ENCODE results near the gene ATRIP. TPM values are rescaled to one million over a fixed set of nuclear protein-coding genes. Genes with fewer than 3 reads are reported as not detected.

ATRIP gene
- total and polyA plus RNA-seq, 2 experiments from 2014 or later = 4.3 to 4.5 TPM

GRCh38 chr3:48410205-48411040 is 36.1 kb upstream of the ATRIP start:
- H3K27ac ChIP-seq = no peak overlapping the region
- TF ChIP-seq EZH2phosphoT487 (IDR thresholded peaks at IDR 0.05; ENCODE audit: low read depth, severe bottlenecking, unreplicated experiment) (no peak), EZH2 (IDR thresholded peaks at IDR 0.05; ENCODE audit: borderline replicate concordance) (no peak), CTCF (IDR thresholded peaks at IDR 0.05; ENCODE audit: poor library complexity) (no peak)
- WGBS (ENCODE audit: low lambda C conversion rate, missing lambda C conversion rate) = 99% methylated on average over 14 of the region's 16 CpGs
- no peak overlapping the region for H3K4me3 ChIP-seq
- H3K27me3 ChIP-seq = no peaks in the 10 kb centered on the region
- no peak overlapping the region for H2AFZ ChIP-seq
- no peaks in the 10 kb centered on the region for H3K9me2 ChIP-seq (replicated peaks; ENCODE audit: insufficient read depth)
- no peak for DNase-seq (ENCODE audit: low spot score)
- H3K9me3 ChIP-seq (ENCODE audit: low read depth) = no peaks in the 10 kb centered on the region
- no peaks in the 10 kb centered on the region for H3K79me2 ChIP-seq
- H3K36me3 ChIP-seq (replicated peaks; ENCODE audit: insufficient read depth, low read depth) = no peaks in the 10 kb centered on the region
- no peak overlapping the region for H3K4me2 ChIP-seq
- H3K4me1 ChIP-seq (ENCODE audit: insufficient read depth) = no peaks in the 10 kb centered on the region
- no peaks in the 10 kb centered on the region for H4K20me1 ChIP-seq (ENCODE audit: insufficient read depth, poor library complexity, severe bottlenecking)

DNA sequence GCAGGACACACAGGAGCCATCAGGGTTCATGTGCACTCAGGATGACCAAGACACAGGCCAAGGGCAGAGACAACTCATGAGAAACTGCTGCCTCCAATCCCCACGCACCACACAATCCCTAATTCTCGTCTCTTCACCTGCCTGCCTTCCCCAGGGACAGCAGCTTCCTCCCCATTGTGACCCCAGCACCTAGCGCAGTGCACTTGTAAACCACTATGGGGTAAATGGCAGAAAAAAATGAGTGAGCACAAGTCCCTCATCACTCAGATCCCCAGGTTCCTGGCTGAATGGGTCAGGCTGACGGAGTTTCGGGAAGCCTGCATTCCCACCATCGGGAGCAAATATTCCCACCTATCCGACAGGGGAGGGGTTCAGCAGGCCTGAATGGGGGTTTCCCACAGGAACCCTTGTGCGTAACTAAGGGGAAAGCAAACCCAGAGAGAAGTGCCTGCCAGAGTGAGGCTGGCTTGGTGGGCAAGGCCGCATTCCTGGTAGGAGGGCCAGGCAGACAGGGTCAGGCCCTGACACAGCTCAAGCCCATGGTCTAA is 35.4 kb upstream of the ATRIP start:
- H2AFZ ChIP-seq = no peak overlapping the region
- H3K4me1 ChIP-seq (ENCODE audit: insufficient read depth) = no peaks in the 10 kb centered on the region
- no peaks in the 10 kb centered on the region for H3K9me3 ChIP-seq (ENCODE audit: low read depth)
- no peak overlapping the region for H3K27ac ChIP-seq
- 98% methylated on average over 9 of the region's 9 CpGs for WGBS (ENCODE audit: low lambda C conversion rate, missing lambda C conversion rate)
- H4K20me1 ChIP-seq (ENCODE audit: insufficient read depth, poor library complexity, severe bottlenecking) = no peaks in the 10 kb centered on the region
- H3K4me3 ChIP-seq = no peak overlapping the region
- no peaks in the 10 kb centered on the region for H3K36me3 ChIP-seq (replicated peaks; ENCODE audit: insufficient read depth, low read depth)
- DNase-seq (ENCODE audit: low spot score) = no peak
- no peaks in the 10 kb centered on the region for H3K27me3 ChIP-seq
- H3K9me2 ChIP-seq (replicated peaks; ENCODE audit: insufficient read depth) = no peaks in the 10 kb centered on the region
- H3K4me2 ChIP-seq = no peak overlapping the region
- H3K79me2 ChIP-seq = no peaks in the 10 kb centered on the region
- TF ChIP-seq CTCF (IDR thresholded peaks at IDR 0.05; ENCODE audit: poor library complexity) (no peak), EZH2phosphoT487 (IDR thresholded peaks at IDR 0.05; ENCODE audit: low read depth, severe bottlenecking, unreplicated experiment) (no peak), EZH2 (IDR thresholded peaks at IDR 0.05; ENCODE audit: borderline replicate concordance) (no peak)

GRCh38 chr3:48411606-48412374 is 34.7 kb upstream of the ATRIP start:
- no peaks in the 10 kb centered on the region for H3K36me3 ChIP-seq (replicated peaks; ENCODE audit: insufficient read depth, low read depth)
- WGBS (ENCODE audit: low lambda C conversion rate, missing lambda C conversion rate) = 94% methylated on average over 11 of the region's 11 CpGs

More at GRCh38 chr3:48411606-48412374, 34.7 kb upstream of the ATRIP start:
- Histone ChIP-seq H4K20me1 (ENCODE audit: insufficient read depth, poor library complexity, severe bottlenecking) (no peaks in the 10 kb centered on the region), H3K4me1 (ENCODE audit: insufficient read depth) (no peaks in the 10 kb centered on the region), H3K4me3 (no peak overlapping the region), H3K9me2 (replicated peaks; ENCODE audit: insufficient read depth) (no peaks in the 10 kb centered on the region), H3K9me3 (ENCODE audit: low read depth) (no peaks in the 10 kb centered on the region), H2AFZ (no peak overlapping the region), H3K4me2 (no peak overlapping the region), H3K27me3 (no peaks in the 10 kb centered on the region), H3K79me2 (no peaks in the 10 kb centered on the region), H3K27ac (no peak overlapping the region)
- TF ChIP-seq EZH2 (IDR thresholded peaks at IDR 0.05; ENCODE audit: borderline replicate concordance) = no peak
- no peak for DNase-seq (ENCODE audit: low spot score)
